Measurements from ENCODE around the gene MAPK8.
"Not testable (repeated sequence)": the region's sequence is repeated elsewhere in the genome, so short reads cannot be mapped to it uniquely, and the experiment has no call there.

Gene MAPK8

DNA sequence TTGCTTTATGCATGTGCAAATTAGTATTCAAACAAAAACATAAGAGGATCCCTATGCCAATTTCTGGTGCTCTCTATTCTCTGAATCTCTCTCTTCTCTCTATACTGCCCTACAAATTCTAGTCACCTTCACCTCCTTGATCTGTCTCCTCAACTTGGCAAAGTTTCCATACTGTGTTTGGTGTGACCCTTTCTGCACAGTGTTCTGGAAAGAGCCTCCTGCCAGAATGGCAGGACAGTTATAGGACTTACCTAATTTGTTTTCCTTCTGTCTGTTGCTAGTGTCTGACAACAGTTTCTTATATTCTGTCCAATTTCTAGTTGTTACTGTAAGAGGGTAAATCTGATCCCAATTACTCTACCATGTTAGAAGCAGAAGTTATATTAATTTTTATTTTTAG, 34.3 kb downstream of the MAPK8 start:
- no peak overlapping the region for H3K4me3 Mint-ChIP-seq
- H3K4me1 Mint-ChIP-seq (ENCODE audit: low read depth) = peaks cover 36% of the 10 kb centered on the region
- H3K27ac Mint-ChIP-seq = no peak overlapping the region

DNA sequence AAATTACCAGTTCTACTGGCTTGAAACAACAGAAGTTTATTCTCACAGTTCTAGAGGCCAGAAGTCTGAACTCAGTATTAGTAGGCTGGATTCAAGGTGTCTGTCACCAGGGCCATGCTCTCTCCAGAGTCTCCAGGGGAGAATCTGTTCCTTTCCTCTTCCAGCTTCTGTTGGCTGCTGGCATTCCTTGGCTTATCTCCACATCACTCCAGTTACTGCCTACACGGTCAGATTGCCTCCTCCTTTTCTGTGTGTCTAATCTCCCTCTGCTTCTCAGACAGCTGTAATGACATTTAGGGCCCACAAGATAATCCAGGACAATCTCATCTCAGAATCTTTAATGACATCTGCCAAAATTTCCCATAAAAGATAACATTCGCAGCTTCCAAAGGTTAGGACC, 36.6 kb downstream of the MAPK8 start:
- H3K27ac Mint-ChIP-seq = no peak overlapping the region
- H3K27me3 Mint-ChIP-seq = no peaks in the 10 kb centered on the region
- H3K9me3 Mint-ChIP-seq = peaks cover 18% of the 10 kb centered on the region
- H3K36me3 Mint-ChIP-seq (ENCODE audit: low read depth) = peaks cover 38% of the 10 kb centered on the region
- H3K4me1 Mint-ChIP-seq (ENCODE audit: low read depth) = peaks cover 25% of the 10 kb centered on the region
- H3K4me3 Mint-ChIP-seq = no peak overlapping the region

More for the DNA sequence above, 34.3 kb downstream of the MAPK8 start:
- peaks cover 41% of the 10 kb centered on the region for H3K36me3 Mint-ChIP-seq (ENCODE audit: low read depth)
- peaks cover 18% of the 10 kb centered on the region for H3K9me3 Mint-ChIP-seq
- H3K27me3 Mint-ChIP-seq = no peaks in the 10 kb centered on the region

DNA sequence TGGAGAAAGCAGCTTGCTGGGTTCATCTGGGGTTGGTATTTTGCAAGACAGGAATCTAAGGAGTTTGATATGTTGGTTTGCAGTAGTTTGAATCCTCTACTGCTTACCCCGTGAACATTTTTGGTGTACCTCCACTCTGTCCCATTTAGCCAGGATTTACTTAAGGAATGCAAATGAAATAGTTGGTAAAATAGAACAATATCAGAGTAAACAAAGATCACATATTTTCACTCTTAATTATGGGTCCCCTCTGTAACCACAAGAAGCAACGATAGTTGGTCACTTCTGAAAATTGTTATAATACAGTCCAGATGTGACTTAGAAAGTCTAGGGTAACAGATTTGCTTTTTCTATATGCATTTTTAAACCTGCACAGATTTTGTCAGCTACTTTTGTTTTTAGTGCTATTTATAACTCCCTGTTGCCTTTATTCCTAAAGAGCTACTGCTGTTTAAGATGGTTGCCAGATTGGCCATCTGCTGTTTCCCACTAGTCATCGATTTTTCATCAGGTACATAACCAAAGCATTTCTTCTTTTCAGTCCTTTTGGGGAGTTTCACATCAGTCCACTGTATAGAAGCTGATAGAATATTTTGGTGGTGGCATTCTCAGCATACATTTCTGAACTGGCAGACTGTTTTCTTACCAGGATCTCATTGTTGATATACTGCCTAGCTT, 37.6 kb downstream of the MAPK8 start:
- H3K36me3 Mint-ChIP-seq (ENCODE audit: low read depth) = peaks cover 37% of the 10 kb centered on the region
- H3K9me3 Mint-ChIP-seq = peaks cover 15% of the 10 kb centered on the region
- H3K27ac Mint-ChIP-seq = no peak overlapping the region
- H3K4me1 Mint-ChIP-seq (ENCODE audit: low read depth) = peaks cover 17% of the 10 kb centered on the region
- H3K4me3 Mint-ChIP-seq = no peak overlapping the region
- no peaks in the 10 kb centered on the region for H3K27me3 Mint-ChIP-seq

DNA sequence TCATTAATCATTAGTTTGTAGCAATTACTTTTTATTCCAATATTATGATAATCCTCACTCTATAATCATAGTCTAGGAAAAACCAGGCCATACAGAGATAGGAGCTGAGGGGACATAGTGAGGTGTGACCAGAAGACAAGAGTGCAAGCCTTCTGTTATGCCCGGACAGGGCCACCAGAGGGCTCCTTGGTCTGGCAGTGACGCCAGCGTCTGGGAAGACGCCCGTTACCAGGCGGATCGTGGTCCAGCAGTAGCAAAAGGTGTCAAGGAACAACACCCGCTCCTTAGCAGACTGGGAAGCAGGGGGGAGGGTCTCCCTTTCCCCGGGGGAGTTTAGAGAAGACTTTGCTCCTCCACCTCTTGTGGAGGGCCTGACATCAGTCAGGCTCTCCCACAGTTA, 39.8 kb downstream of the MAPK8 start:
- Mint-ChIP-seq H3K9me3 (peaks cover 20% of the 10 kb centered on the region), H3K36me3 (ENCODE audit: low read depth) (peaks cover 38% of the 10 kb centered on the region)
- H3K27ac Mint-ChIP-seq; H3K4me3 Mint-ChIP-seq; H3K4me1 Mint-ChIP-seq (ENCODE audit: low read depth); H3K27me3 Mint-ChIP-seq: not testable (repeated sequence)

- H3K4me1 Mint-ChIP-seq (ENCODE audit: low read depth); H3K27me3 Mint-ChIP-seq; H3K27ac Mint-ChIP-seq; H3K4me3 Mint-ChIP-seq: not testable (repeated sequence)
- H3K9me3 Mint-ChIP-seq = peaks cover 16% of the 10 kb centered on the region
- H3K36me3 Mint-ChIP-seq (ENCODE audit: low read depth) = peaks cover 34% of the 10 kb centered on the region
Measured at GRCh38 chr10:48347539-48347938, 41.1 kb downstream of the MAPK8 start.

DNA sequence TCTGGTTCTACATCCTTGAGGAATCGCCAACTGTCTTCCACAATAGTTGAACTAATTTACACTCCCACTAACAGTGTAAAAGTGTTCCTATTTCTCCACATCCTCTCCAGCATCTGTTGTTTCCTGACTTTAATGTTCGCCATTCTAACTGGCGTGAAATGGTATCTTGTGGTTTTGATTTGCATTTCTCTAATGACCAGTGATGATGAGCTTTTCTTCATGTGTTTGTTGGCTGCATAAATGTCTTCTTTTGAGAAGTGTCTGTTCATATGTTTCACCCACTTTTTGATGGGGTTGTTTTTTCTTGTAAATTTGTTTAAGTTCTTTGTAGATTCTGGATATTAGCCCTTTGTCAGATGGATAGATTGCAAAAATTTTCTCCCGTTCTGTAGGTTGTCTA, 41.5 kb downstream of the MAPK8 start:
- Mint-ChIP-seq H3K36me3 (ENCODE audit: low read depth) (peaks cover 34% of the 10 kb centered on the region), H3K9me3 (peaks cover 18% of the 10 kb centered on the region)
- H3K4me3 Mint-ChIP-seq; H3K27me3 Mint-ChIP-seq; H3K27ac Mint-ChIP-seq; H3K4me1 Mint-ChIP-seq (ENCODE audit: low read depth): not testable (repeated sequence)

DNA sequence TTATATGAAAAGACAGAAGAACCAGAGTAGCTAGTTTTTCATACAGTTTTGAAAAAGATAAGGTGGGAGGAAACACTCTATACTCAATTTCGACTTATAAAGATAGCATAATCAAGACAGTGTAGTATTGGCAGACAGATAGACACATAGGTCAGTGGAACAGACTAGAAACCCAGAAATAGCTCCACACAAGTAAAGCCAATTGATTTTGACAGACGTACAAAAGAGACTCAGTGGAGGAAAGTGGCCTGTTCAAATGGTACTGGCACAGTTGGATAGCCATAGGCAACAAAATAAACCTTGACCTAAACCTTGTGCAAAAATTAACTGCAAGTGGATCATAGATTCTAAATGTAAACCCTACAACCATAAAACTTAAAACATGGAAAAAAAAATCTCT, 46.8 kb downstream of the MAPK8 start:
- Mint-ChIP-seq H3K27ac (no peak overlapping the region), H3K4me3 (no peak overlapping the region), H3K9me3 (peaks cover 30% of the 10 kb centered on the region), H3K27me3 (no peaks in the 10 kb centered on the region), H3K4me1 (ENCODE audit: low read depth) (peaks cover 12% of the 10 kb centered on the region), H3K36me3 (ENCODE audit: low read depth) (peaks cover 18% of the 10 kb centered on the region)

GRCh38 chr10:48357631-48358030, 51.2 kb downstream of the MAPK8 start:
- Mint-ChIP-seq H3K36me3 (ENCODE audit: low read depth) (peaks cover 6% of the 10 kb centered on the region), H3K4me3 (no peak overlapping the region)

DNA sequence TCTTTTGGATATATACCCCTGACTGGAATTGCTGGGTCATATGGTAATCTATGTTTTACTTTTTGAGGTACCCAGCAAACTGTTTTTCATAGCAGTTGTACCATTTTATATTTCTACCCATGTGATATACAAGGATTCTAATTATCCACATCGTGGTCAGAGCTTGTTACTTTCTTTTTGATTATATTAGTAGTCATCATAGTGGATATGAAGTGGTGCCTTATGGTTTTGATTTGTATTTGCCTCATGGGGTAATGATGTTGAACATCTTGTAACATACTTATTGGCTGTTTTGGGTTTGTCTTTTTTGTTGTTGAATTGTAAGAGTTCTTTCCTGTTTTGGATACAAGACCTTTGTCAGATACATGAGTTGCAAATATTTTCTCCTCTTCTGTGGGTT, 51.7 kb downstream of the MAPK8 start:
- no peak overlapping the region for H3K4me3 Mint-ChIP-seq
- peaks cover 19% of the 10 kb centered on the region for H3K4me1 Mint-ChIP-seq (ENCODE audit: low read depth)
- H3K27me3 Mint-ChIP-seq = no peaks in the 10 kb centered on the region
- no peak overlapping the region for H3K27ac Mint-ChIP-seq
- peaks cover 6% of the 10 kb centered on the region for H3K36me3 Mint-ChIP-seq (ENCODE audit: low read depth)
- H3K9me3 Mint-ChIP-seq = peaks cover 18% of the 10 kb centered on the region

More at GRCh38 chr10:48357631-48358030, 51.2 kb downstream of the MAPK8 start:
- Mint-ChIP-seq H3K9me3 (peaks cover 22% of the 10 kb centered on the region), H3K27me3 (no peaks in the 10 kb centered on the region), H3K4me1 (ENCODE audit: low read depth) (peaks cover 19% of the 10 kb centered on the region), H3K27ac (no peak overlapping the region)

DNA sequence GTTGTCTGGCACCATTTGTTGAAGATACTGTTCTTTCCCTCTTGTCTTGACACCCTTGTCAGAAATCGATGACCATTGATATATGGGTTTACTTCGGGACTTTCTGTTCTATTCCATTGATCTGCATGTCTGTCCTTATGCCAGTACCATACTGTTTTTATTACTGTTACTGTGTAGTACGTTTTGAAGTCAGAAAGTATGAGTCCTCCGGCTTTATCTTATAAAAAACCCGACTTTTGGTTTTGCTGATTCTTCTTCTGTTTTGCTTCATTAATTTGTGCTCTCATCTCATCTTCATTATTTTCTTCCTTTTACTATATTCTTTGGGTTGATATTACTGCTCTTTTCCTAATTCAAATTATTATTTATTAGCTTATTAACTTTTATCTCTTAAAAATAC, 52.4 kb downstream of the MAPK8 start:
- Mint-ChIP-seq H3K4me1 (ENCODE audit: low read depth) (peaks cover 25% of the 10 kb centered on the region), H3K9me3 (peaks cover 12% of the 10 kb centered on the region), H3K27me3 (no peaks in the 10 kb centered on the region), H3K4me3 (no peak overlapping the region), H3K27ac (no peak overlapping the region), H3K36me3 (ENCODE audit: low read depth) (peaks cover 3% of the 10 kb centered on the region)

- no peaks in the 10 kb centered on the region for H3K27me3 Mint-ChIP-seq
- H3K36me3 Mint-ChIP-seq (ENCODE audit: low read depth) = no peaks in the 10 kb centered on the region
- no peak overlapping the region for H3K4me3 Mint-ChIP-seq
- peaks cover under 1% of the 10 kb centered on the region for H3K9me3 Mint-ChIP-seq
- H3K27ac Mint-ChIP-seq = no peak overlapping the region
- peaks cover 32% of the 10 kb centered on the region for H3K4me1 Mint-ChIP-seq (ENCODE audit: low read depth)
Measured at GRCh38 chr10:48361176-48361575, 54.7 kb downstream of the MAPK8 start.

- H3K4me1 Mint-ChIP-seq (ENCODE audit: low read depth) = peaks cover 18% of the 10 kb centered on the region
- no peak overlapping the region for H3K4me3 Mint-ChIP-seq
- H3K9me3 Mint-ChIP-seq = no peaks in the 10 kb centered on the region
- H3K27me3 Mint-ChIP-seq = no peaks in the 10 kb centered on the region
- H3K27ac Mint-ChIP-seq = no peak overlapping the region
- no peaks in the 10 kb centered on the region for H3K36me3 Mint-ChIP-seq (ENCODE audit: low read depth)
Measured at GRCh38 chr10:48363617-48364355, 57.3 kb downstream of the MAPK8 start.

DNA sequence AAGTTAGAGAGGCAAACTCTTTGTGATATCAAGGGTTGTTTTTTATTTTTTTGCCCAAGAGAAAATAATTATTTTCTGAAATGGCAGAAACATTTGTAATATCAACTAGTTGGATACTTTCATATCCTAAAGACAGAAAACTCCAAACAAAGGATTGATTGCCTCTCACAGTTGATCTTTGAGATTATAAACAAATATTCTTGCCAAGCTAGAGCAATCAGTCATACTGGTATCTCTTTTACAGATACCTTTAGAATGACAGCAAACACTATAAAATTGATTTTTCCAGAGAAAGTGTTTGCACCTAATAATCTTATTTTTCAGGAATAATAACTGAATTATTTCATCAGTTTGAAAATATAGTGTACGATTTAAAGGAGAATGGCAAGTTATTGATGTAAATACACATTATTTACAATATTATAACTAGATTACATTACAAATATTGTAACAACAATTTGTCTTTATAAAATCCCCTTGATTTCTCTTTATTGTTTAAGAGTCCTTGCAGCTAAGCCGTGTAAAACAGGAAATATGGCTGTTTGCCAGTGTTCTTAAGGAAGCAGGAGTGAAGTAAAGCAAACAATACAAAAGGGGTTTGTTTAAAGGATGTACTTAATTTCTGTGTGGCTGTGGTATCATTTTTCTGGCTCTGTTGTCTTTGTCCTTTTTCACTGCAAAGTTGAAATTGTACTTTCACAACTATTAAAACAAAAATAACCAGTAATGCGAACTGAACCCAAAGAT, 58.4 kb downstream of the MAPK8 start:
- Mint-ChIP-seq H3K4me1 (ENCODE audit: low read depth) (peaks cover 17% of the 10 kb centered on the region), H3K36me3 (ENCODE audit: low read depth) (no peaks in the 10 kb centered on the region), H3K9me3 (no peaks in the 10 kb centered on the region), H3K4me3 (no peak overlapping the region), H3K27ac (no peak overlapping the region), H3K27me3 (no peaks in the 10 kb centered on the region)

GRCh38 chr10:48365668-48366067, 59.2 kb downstream of the MAPK8 start:
- Mint-ChIP-seq H3K27me3 (no peaks in the 10 kb centered on the region), H3K36me3 (ENCODE audit: low read depth) (no peaks in the 10 kb centered on the region), H3K4me1 (ENCODE audit: low read depth) (peaks cover 17% of the 10 kb centered on the region), H3K4me3 (no peak overlapping the region), H3K9me3 (no peaks in the 10 kb centered on the region), H3K27ac (no peak overlapping the region)

DNA sequence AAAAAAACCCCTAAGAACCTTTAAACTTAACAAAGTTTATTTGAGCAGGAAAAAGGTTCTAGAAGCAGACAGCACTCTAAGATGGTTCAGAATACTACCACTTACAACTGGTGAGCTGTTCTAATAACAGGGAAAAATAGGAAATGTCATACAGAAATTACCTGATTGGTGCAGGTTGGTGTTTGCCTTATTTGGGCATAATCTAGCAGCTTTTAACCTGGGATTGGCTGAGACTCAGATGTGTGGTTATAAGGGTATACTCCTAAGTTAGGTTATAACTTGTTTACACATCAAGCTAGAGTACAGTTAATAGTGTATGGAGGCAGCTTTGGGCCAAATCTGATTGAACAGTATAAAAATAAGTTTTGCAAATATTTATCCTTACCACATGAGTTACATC, 59.8 kb downstream of the MAPK8 start:
- Mint-ChIP-seq H3K4me3 (no peak overlapping the region), H3K27me3 (no peaks in the 10 kb centered on the region), H3K36me3 (ENCODE audit: low read depth) (no peaks in the 10 kb centered on the region), H3K4me1 (ENCODE audit: low read depth) (peaks cover 17% of the 10 kb centered on the region), H3K9me3 (no peaks in the 10 kb centered on the region), H3K27ac (no peak overlapping the region)

Data from stimulated activated naive CD8-positive, alpha-beta T cell treated with anti-CD3 and anti-CD28 coated beads, Interleukin-15, Interleukin-2, amounts not matched to agents 100 ng/mL and 50 ng/mL, for 24 hours (primary cell).